GM23338 (cell line): Measurements from ENCODE around the gene SRR.

Experiments used
- CREB1 ChIP-seq: fragments of 250-450 bp; sonication (Bioruptor Pico); IDR thresholded peaks from 2 replicates; pipeline ENCODE4 v1.5.0; 2020; ENCODE audit warnings: low read depth, mild to moderate bottlenecking, moderate library complexity
- EZH2 ChIP-seq: fragments of 200-600 bp; sonication (generic); IDR thresholded peaks from one replicate; pipeline ENCODE4 v1.8.0; 2017; ENCODE audit warnings: antibody characterized with exemption, mild to moderate bottlenecking, low read depth; ENCODE audit not compliant: unreplicated experiment
- EZH2phosphoT487 ChIP-seq: fragments of 200-600 bp; sonication (generic); IDR thresholded peaks from one replicate; pipeline ENCODE4 v1.8.1; 2018; ENCODE audit warnings: antibody characterized with exemption; ENCODE audit not compliant: unreplicated experiment
- JUNB ChIP-seq: IDR thresholded peaks from one replicate; pipeline ENCODE4 v1.6.1; 2016; ENCODE audit warnings: antibody characterized with exemption; ENCODE audit not compliant: unreplicated experiment
- NANOG ChIP-seq: IDR thresholded peaks from 2 replicates; pipeline ENCODE4 v1.6.1; 2016; ENCODE audit warnings: antibody characterized with exemption, borderline replicate concordance
- POLR2AphosphoS5 ChIP-seq: IDR thresholded peaks from 2 replicates; pipeline ENCODE4 v1.6.1; 2016; ENCODE audit warnings: antibody characterized with exemption, low read depth
- STAT1 ChIP-seq: IDR thresholded peaks from one replicate; pipeline ENCODE4 v1.6.1; 2016; ENCODE audit warnings: antibody characterized with exemption; ENCODE audit not compliant: unreplicated experiment
- ZNF114 ChIP-seq: fragments of 250-450 bp; sonication (Bioruptor Pico); IDR thresholded peaks from 2 replicates; pipeline ENCODE4 v1.5.0; 2020; ENCODE audit warnings: mild to moderate bottlenecking, moderate library complexity
- TF ChIP-seq, protein P1 (sequence below), 2 experiments: fragments of 200-600 bp in 1 of 2; sonication (generic) in 1 of 2; conservative IDR thresholded peaks; 2 replicates each; pipeline versions ENCODE4 v1.5.1 to v1.6.1; 2016 to 2017; ENCODE audit warnings: antibody characterized with exemption in 2 of 2, low read depth in 2 of 2, mild to moderate bottlenecking in 2 of 2, moderate library complexity in 1 of 2
- TF ChIP-seq, protein P2 (sequence below): IDR thresholded peaks from one replicate; pipeline ENCODE4 v1.6.1; 2018; ENCODE audit warnings: antibody characterized with exemption; ENCODE audit not compliant: unreplicated experiment
- TF ChIP-seq, protein P3 (sequence below): IDR thresholded peaks from 2 replicates; pipeline ENCODE4 v1.6.1; 2016; ENCODE audit warnings: antibody characterized with exemption

DNA sequence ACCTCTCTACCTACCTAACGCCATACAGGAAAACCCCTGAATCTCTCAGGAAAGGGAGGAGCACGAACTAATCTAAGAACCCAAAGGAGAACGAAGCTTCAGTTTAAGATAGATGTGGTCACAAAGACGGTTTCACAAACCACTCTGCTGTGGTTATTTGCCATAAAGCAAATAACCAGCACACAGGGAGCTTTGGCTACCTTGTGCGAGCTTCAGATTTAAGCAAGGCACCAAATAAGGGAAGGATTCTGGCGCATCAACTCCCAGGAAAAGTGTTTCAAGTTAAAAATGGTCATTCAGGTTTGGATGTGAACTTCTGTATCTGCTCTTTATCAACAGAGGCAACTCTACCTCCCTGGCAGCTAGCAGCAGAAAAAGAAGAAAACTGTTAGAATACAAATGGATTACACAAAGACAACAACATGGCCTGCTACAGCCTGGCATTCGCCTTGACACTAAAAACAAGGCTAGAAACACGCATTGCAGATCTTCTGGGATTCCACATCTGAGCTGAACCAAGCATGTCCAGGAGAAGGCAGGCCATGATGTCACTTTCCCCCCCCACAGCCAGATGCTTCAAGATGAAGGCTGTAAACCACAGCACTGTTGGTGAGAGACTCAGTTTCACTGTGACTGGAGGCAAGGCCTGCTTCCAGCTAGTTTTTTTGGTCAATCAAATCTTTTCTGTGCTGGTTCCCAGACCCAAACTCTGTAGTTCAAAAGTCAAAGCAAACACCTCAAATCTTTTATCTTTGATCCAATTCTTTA, 43.8 kb upstream of the SRR start:
- TF ChIP-seq, protein P1, sequence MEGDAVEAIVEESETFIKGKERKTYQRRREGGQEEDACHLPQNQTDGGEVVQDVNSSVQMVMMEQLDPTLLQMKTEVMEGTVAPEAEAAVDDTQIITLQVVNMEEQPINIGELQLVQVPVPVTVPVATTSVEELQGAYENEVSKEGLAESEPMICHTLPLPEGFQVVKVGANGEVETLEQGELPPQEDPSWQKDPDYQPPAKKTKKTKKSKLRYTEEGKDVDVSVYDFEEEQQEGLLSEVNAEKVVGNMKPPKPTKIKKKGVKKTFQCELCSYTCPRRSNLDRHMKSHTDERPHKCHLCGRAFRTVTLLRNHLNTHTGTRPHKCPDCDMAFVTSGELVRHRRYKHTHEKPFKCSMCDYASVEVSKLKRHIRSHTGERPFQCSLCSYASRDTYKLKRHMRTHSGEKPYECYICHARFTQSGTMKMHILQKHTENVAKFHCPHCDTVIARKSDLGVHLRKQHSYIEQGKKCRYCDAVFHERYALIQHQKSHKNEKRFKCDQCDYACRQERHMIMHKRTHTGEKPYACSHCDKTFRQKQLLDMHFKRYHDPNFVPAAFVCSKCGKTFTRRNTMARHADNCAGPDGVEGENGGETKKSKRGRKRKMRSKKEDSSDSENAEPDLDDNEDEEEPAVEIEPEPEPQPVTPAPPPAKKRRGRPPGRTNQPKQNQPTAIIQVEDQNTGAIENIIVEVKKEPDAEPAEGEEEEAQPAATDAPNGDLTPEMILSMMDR (conservative IDR thresholded peaks at IDR 0.05; ENCODE audit: low read depth in 2 of 2) = no peak
- no peak for TF ChIP-seq POLR2AphosphoS5
- TF ChIP-seq EZH2phosphoT487 = no peak
- TF ChIP-seq CREB1 (CRISPR knock-in tag) = no peak
- no peak for TF ChIP-seq EZH2
- TF ChIP-seq, protein P2, sequence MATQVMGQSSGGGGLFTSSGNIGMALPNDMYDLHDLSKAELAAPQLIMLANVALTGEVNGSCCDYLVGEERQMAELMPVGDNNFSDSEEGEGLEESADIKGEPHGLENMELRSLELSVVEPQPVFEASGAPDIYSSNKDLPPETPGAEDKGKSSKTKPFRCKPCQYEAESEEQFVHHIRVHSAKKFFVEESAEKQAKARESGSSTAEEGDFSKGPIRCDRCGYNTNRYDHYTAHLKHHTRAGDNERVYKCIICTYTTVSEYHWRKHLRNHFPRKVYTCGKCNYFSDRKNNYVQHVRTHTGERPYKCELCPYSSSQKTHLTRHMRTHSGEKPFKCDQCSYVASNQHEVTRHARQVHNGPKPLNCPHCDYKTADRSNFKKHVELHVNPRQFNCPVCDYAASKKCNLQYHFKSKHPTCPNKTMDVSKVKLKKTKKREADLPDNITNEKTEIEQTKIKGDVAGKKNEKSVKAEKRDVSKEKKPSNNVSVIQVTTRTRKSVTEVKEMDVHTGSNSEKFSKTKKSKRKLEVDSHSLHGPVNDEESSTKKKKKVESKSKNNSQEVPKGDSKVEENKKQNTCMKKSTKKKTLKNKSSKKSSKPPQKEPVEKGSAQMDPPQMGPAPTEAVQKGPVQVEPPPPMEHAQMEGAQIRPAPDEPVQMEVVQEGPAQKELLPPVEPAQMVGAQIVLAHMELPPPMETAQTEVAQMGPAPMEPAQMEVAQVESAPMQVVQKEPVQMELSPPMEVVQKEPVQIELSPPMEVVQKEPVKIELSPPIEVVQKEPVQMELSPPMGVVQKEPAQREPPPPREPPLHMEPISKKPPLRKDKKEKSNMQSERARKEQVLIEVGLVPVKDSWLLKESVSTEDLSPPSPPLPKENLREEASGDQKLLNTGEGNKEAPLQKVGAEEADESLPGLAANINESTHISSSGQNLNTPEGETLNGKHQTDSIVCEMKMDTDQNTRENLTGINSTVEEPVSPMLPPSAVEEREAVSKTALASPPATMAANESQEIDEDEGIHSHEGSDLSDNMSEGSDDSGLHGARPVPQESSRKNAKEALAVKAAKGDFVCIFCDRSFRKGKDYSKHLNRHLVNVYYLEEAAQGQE = no peak
- TF ChIP-seq STAT1 = no peak
- TF ChIP-seq JUNB = no peak
- TF ChIP-seq ZNF114 (CRISPR knock-in tag) = no peak
- TF ChIP-seq, protein P3, sequence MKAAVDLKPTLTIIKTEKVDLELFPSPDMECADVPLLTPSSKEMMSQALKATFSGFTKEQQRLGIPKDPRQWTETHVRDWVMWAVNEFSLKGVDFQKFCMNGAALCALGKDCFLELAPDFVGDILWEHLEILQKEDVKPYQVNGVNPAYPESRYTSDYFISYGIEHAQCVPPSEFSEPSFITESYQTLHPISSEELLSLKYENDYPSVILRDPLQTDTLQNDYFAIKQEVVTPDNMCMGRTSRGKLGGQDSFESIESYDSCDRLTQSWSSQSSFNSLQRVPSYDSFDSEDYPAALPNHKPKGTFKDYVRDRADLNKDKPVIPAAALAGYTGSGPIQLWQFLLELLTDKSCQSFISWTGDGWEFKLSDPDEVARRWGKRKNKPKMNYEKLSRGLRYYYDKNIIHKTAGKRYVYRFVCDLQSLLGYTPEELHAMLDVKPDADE = no peak
- TF ChIP-seq NANOG = no peak
